Right lung (tissue), 10 donors: ENCODE results near the gene RDH11. TPM values are rescaled to one million over a fixed set of nuclear protein-coding genes. Genes with fewer than 3 reads are reported as not detected.
A peak's percentile ranks its signal among the peaks of the same experiment; 100 is the strongest.
"Not testable (repeated sequence)": the region's sequence is repeated elsewhere in the genome, so short reads cannot be mapped to it uniquely, and the experiment has no call there.

Source experiments
- DNase-seq, 2 donors: peaks; one replicate each; pipeline ENCODE4 v3.0.0-alpha.2; 2013
- long read RNA-seq, 8 donors: transcript quantifications; one replicate each; lab custom pipeline, GENCODE V29; 2026
- polyA plus RNA-seq, 5 donors: library from polyadenylated mRNA; unstranded; fragments of 120-200 nt; gene quantifications; one replicate each; pipeline versions ENCODE4 v1.2.1 to v1.2.3, GENCODE V29; 2013; ENCODE audit warnings: inconsistent platforms in 1 of 5, low replicate concordance in 1 of 5; ENCODE audit not compliant: insufficient read length in 5 of 5, insufficient read depth in 1 of 5

The RDH11 gene, protein sequence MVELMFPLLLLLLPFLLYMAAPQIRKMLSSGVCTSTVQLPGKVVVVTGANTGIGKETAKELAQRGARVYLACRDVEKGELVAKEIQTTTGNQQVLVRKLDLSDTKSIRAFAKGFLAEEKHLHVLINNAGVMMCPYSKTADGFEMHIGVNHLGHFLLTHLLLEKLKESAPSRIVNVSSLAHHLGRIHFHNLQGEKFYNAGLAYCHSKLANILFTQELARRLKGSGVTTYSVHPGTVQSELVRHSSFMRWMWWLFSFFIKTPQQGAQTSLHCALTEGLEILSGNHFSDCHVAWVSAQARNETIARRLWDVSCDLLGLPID
- polyA plus RNA-seq: 10 to 100 TPM; 59.2 to 70.9 (median 66.4) TPM
- long read RNA-seq, donor 1, transcript RDH11-201 (7 exons, 2,588 nt): major isoform, 17 of 18 reads
- long read RNA-seq, donor 1, partial matches to known transcripts: 0 of 18 reads
- long read RNA-seq, donor 1, other reads (novel, unspliced or antisense): 0 of 18 reads
- long read RNA-seq, donor 2, transcript RDH11-201 (7 exons, 2,588 nt): major isoform, 9 of 9 reads
- long read RNA-seq, donor 2, partial matches to known transcripts: 0 of 9 reads
- long read RNA-seq, donor 2, other reads (novel, unspliced or antisense): 0 of 9 reads
- long read RNA-seq, donor 3, transcript RDH11-201 (7 exons, 2,588 nt): major isoform, 14 of 16 reads
- long read RNA-seq, donor 3, partial matches to known transcripts: 0 of 16 reads
- long read RNA-seq, donor 3, other reads (novel, unspliced or antisense): 0 of 16 reads
- long read RNA-seq, donor 4, transcript RDH11-201 (7 exons, 2,588 nt): major isoform, 10 of 11 reads
- long read RNA-seq, donor 4, partial matches to known transcripts: 0 of 11 reads
- long read RNA-seq, donor 4, other reads (novel, unspliced or antisense): 0 of 11 reads
- long read RNA-seq, donor 5, transcript RDH11-201 (7 exons, 2,588 nt): major isoform, 11 of 40 reads
- long read RNA-seq, donor 5, partial matches to known transcripts: 25 of 40 reads
- long read RNA-seq, donor 5, other reads (novel, unspliced or antisense): 0 of 40 reads
- long read RNA-seq, donor 6, transcript RDH11-201 (7 exons, 2,588 nt): major isoform, 15 of 19 reads
- long read RNA-seq, donor 6, partial matches to known transcripts: 0 of 19 reads
- long read RNA-seq, donor 6, other reads (novel, unspliced or antisense): 0 of 19 reads
- long read RNA-seq, donor 7, transcript RDH11-201 (7 exons, 2,588 nt): major isoform, 11 of 11 reads
- long read RNA-seq, donor 7, partial matches to known transcripts: 0 of 11 reads
- long read RNA-seq, donor 7, other reads (novel, unspliced or antisense): 0 of 11 reads
- long read RNA-seq, donor 8, transcript RDH11-201 (7 exons, 2,588 nt): major isoform, 5 of 5 reads
- long read RNA-seq, donor 8, partial matches to known transcripts: 0 of 5 reads
- long read RNA-seq, donor 8, other reads (novel, unspliced or antisense): 0 of 5 reads

DNA sequence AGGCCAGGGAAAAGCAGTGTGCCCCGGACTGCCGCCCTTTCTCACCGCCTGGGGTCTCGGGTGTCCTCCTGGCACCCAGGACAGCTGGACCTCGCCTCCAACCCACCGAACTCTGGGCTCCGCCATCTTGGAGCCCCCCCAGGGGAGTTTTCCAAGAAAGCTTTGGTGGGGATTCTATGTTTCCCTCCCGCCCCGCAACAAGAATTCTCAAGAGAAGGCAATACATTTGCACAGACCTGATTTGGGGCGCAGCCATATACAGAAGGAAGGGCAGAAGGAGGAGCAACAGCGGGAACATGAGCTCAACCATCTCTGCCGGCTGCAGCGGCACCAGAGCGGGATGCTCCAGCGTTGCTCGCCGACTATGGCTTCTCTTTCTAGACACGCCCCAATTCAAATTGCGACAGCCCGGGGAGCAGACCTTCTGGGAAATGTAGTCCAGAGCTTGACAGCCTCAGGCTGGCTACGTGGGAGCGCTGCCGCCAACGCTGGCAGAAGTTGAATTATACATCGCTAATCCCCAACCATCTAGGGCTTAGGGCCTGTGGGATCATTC is at the start of gene RDH11:
RDH11 (minus strand) TSS at position 371 of the 556 bp plus-strand sequence; CDS start at position 310, 61 bp downstream.
- peak; percentile 84 to 86 for DNase-seq

DNA sequence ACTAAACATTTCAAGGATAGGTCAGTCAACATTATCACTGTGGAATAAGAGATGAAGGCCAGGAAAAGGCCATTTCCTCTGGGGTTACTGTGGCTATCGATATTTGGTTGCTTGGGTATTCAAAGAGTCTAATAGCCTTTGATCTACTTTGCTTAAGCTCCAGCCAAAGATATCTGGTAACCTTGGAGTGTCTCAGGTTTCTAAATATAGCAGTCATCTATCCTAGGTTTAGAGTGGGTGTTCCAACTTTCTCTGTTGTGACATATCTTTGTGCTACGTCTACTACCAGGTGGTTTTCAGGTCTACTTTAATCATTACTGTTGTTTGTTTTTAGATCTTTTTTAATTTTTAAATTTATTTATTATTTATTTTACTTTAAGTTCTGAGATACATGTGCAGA is 48.5 kb upstream of the RDH11 start:
- DNase-seq: no peak

DNA sequence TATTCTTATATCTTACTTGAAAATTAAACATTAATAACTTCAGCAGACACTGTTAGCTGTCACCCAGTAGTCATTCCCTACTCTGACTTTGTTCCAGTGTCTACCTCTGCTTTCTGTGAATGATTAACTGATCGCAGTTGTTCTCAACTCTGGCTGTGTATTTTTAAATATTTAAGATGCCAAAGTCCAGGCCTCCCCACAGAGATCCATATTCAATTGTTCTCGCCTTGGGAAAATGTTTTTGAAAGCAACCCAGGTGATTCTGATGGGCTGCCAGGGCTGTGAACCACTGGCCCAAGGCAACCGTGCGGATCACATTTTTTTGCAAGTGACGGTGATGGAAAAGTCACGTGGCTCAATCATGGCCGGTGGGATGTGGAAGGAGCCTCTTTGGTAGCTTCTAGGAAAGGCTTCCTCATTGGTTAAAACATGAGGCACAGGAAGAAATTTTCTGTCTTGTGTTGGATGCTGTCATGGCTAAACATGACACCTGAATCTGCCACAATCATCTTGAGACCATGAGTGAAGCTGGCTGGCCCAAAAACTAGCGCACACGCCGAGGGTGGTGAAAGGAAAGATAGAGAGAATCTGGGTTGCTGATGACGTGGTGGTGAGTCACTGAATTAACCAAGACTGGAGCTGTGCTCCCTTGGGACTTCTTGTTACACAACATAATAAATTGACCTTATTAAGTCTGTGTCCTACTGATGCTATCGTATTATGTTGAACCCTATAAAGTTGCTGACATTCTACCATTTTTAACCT is 43.4 kb upstream of the RDH11 start:
- no peak for DNase-seq

DNA sequence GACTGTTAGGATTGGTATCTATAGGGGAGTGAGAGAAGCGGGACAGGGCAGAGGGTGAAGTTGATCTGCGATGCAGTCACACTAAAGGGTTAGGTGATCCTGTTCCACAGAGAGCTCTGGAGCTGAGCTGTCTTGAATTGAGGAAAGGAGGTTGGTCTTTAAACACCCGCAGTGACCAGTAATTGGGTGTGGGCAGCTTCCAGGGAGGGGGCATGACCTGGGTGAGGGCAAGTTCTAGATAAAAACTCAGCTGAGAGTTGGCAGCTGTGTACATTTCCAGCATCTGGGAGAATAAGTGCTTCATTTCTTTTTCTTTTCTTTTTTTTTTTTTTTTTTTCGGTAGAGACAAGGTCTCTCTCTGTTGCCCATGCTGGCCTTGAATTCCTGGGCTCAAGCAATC is 41.2 kb upstream of the RDH11 start:
- no peak for DNase-seq

DNA sequence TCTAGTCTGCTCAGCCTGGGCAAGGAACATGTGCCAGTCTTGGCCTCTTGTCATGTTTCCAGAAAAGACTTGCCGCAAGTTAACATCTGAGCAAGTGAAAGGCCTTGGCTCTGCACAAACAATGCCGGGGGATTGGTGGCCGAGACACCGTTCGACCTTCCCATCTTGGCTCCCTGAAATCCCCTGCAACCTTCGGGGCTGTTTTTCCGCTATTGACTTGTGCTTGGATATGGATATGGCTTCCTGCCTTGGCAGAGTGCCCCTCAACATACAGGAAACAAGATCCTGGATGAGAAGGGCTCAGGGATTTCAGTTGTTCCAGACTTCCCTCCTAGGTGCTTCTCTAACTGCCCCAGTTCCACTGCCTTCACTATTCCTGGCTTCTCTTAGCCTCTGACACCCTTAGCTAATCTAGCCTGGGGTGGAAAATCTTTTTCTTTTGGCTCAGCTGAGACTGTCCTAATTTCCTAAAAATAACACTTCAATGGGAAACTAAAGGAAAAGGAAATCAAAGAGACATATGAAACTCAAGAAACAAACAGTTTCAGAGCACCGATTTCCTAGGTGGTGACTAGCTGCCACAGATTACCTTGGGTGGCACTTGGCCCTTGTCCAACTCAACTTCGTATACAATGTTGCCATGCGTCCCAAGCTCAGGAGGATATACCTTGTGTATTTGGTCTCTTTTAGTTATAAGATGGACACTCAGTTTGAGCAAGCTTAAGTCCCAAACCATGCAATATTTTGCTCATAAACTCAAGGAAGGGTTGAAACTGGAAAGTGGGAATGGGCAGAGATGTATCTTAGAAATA is 40.0 kb upstream of the RDH11 start:
- no peak for DNase-seq

DNA sequence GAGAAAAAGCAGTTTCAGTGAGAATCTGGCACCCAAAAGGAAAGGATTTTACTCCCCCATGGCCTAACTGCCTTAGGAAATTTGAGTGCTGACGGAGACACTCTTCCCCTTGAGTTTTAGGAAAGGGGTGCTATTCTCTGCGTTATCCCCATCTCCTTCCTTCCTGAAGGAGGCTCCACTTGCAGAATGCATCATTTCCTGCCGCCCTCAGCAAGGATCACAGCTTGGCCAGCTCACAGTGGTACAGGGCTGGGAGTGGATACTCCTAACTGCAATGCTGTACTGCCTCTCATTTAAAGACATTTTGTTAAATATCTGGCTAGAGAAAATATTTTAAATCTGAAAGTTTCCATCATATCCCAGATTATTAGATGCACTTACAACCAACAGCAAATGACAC is 39.1 kb upstream of the RDH11 start:
- DNase-seq: no peak

DNA sequence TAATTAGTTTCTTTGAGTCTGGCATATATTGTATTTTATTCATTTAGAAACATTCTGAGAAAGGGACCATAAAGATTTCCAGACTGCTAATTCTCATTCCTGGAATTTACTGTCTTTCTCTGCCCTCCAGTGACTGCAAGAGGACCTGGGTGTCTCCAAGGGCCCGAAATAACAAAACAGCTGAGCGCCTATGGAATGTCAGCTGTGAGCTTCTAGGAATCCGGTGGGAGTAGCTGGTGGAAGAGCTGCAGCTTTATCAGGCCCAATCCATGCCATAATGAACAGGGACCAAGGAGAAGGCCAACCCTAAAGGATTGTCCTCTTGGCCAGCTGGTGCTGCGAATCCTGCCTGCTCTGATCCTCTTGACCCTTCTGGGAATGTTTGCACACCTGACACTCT is 38.1 kb upstream of the RDH11 start:
- no peak for DNase-seq

DNA sequence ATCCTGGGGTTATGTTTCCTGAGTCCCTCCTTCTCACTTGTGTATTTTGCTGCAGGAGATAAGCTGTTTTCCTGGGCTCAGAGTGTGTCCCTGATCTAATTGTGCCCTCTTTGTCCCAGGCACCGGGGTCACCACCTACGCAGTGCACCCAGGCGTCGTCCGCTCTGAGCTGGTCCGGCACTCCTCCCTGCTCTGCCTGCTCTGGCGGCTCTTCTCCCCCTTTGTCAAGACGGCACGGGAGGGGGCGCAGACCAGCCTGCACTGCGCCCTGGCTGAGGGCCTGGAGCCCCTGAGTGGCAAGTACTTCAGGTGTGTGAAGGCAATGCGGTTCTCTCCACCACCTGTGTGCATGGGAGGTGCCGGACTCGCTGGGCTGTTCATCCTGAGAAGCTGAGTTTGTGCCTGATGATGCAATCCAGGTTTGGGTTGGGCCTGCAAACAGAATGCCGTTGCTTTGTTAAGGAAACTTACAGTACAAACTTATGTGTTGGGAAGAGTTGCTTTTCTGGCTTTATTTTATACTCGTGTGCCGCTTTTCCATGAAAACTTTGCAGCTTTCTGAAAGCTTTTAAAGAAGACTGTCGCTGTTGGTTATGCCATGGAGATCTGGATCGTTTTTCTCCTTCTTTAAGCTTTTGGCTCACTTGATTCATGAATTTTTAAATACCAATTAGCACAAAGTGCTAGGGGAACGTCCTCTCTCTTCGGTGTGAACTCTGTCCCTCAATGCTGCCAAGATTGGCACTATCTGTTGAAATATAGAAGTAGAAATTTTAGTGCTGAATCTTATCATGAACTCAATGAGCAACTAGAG is 33.7 kb upstream of the RDH11 start:
- peak; percentile 53 to 54 for DNase-seq

DNA sequence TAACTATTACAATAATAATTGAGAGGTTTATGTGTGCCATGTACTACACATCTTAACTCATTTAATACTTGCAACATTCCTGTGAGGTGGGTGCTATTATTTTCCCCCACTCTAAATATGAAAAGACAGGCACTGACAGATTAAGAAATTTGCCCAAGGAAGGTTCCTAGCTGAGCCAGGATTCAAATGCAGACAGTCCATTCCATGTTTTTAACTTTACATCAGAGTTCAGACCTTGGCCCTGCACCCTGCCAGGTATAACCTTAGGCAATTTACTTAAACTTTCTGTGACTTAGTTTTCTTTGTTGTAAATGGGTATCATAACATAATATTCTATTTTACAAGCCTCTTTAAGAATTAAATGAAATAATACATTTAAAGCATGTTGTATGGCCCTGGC is 32.7 kb upstream of the RDH11 start:
- no peak for DNase-seq

DNA sequence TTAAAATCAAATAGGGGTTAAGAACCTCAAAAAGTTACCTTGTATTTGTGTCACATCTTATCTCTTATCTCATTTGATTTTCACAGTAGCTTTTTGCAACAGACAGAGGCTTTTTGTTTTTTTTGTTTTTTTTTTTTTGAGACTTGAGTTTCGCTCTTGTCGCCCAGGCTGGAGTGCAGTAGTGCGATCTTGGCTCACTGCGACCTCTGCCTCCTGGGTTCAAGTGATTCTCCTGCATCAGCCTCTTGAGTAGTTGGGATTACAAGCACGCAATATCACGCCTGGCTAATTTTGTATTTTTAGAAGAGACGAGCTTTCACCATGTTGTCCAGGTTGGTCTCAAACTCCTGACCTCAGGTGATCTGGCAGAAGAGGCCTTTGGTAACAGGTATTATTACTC is 31.8 kb upstream of the RDH11 start:
- DNase-seq: no peak

DNA sequence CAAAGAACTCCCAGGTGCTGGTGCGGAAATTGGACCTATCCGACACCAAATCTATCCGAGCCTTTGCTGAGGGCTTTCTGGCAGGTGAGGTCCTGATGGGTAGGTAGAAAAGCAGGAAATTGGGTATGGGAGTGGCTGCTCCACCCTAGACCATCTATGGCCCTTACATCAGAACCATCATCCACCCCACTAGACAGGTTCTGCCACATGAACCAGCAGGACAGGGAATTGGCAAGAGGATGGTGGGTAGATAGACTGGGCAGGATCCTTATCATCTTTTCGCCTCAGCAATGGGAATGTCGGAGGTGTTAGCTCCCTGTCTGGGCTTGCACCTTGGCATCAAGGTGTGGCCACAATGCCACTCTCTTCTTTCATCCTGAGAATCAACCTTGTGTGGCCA is 29.6 kb upstream of the RDH11 start:
- DNase-seq: no peak

DNA sequence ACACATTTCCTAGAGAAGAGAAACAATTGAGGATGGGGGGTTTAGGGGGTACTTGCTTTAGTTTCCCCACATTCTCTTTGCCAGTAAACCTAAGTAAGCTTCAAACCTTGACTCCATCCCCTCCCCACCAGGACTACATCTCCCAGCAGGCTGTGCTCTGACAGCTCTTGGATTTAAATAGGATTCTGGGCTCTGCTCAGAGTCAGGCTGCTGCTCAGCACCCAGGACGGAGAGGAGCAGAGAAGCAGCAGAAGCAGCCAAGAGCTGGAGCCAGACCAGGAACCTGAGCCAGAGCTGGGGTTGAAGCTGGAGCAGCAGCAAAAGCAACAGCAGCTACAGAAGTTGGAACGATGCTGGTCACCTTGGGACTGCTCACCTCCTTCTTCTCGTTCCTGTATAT is 26.7 kb upstream of the RDH11 start:
- peak; percentile 27 to 30 for DNase-seq

DNA sequence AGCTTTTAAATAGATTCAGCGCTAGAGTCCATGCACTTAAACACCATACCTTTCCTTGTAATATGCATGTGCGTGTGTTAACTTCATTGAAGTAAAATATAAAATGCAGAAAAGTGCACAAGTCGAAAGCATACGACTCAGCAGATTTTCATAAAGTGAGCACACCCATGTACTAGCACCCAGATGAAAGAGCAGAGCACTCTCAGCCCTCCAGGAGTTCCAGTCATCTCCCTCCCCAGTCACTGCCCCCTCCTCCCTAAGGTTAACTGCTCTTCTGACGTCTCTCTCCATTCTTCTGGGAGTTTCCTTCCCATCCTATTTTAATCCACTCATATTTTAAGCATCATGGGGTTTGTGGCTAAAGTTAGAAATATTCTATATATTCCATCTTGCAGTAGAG is 26.3 kb upstream of the RDH11 start:
- DNase-seq: no peak

DNA sequence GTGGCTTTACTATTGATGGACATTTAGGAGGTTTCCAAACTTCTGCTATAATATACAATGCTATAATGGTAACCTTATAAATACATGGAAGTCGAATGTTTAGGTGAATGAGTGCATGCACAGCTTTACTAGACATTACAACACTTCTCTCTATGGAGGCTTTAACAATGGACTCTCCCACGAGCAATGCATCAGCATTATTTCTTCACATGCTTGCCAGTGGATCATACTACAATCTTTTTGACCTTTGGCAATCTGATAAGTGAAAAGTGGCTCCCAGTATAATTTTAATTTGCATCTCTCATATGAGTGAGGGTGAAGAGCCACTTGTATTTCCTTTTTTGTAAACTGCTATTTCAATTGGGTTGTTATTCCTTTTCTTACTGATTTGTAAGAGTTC is 24.3 kb upstream of the RDH11 start:
- no peak for DNase-seq

DNA sequence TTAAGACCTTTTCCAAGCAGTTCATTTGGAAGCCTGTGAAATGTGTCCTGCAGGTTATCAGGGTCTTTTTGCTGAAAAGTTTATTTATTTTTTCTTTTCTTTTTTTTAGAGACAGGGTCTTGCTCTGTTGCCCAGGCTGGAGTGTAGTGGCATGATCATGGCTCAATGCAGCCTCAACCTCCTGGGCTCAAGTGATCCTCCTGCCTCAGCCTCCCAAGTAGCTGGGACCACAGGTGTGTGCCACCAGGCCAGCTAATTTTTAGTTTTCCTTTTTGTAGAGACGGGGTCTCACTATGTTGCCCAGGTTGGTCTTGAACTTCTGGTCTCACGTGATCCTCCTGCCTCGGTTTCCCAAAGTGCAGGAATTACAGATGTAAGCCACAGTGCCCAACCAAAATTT is 23.8 kb upstream of the RDH11 start:
- DNase-seq: not testable (repeated sequence)

DNA sequence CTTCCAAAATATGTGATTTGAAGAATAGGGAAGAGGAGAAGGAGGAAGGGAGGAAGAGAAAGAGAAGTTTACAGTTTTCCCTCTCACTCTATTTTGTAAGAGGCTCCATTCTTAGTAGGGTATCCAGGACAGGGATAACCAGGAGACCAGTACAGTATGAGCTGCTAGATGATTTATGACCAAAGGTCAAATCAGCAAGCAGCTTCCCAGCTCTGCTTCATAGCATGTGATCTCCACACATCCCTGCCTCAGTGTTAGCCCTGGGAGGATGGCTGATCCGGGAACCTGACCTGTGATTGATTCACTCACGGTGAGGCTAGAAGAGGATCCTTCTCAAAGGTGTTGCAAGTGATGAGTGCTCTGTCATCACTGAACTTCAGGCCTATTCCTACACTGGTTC is 22.7 kb upstream of the RDH11 start:
- no peak for DNase-seq

DNA sequence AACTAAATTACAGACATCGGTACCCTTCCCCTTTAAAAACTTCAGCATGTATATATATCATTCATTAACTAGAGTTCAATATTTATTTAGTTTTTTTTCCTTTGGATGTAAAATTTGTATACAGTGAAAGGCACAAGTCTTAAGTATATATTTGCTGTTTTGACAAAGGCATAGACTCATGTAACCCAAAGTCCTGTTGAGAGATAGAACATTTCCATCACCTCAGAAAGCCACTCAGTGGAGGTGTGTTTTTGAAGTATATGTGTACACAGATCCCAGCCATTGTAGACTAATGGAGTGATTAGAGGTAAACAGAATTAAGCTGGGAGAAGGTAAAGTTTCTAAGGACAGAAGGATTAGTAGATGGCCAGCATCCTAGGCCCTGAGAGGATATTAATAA is 21.5 kb upstream of the RDH11 start:
- DNase-seq: no peak

DNA sequence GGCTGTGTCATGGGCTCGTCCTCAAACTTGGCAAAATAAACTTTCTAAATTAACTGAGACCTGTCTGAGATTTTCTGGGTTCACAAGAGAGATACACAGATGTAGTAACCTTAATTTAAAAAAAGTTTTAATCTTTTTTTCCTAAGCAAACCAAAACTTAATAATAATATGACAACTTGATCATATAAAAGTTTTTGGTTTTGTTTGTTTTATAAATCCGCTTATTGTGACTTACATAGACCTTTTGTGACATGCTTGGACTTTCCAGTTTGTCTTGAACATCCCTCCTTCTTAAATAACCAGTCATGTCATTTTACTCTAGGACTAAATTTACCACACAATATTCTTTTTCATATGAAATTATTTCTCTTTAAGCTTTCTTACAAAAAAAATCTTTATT is 14.6 kb upstream of the RDH11 start:
- no peak for DNase-seq

DNA sequence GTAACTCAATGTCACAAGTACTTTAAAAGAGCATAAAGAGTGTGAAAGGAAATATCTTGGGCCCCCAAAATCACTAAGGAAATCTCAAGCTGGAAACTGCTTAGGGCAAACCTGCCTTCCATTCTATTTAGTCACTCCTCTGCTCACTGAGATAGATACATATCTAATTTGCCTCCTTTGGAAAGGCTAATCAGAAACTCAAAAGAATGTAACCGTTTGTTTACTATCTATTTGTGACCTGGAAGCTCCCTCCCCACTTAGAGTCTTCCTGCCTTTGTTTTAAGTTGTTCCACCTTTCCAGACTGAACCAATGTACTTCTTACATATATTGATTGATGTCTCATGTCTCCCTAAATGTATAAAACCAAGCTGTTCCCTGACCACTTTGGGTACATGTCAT is 14.2 kb upstream of the RDH11 start:
- DNase-seq: not testable (repeated sequence)
